Chondrocyte (in vitro differentiated cells): ENCODE data around the gene SVEP1. TPM values are rescaled to one million over a fixed set of nuclear protein-coding genes. Genes with fewer than 3 reads are reported as not detected.
A peak's percentile ranks its signal among the peaks of the same experiment; 100 is the strongest.

Experiments used
- DNase-seq: peaks from one replicate; pipeline ENCODE4 v3.0.0; 2021; ENCODE audit warnings: mixed read lengths, low spot score
- H3K27ac Mint-ChIP-seq: one replicate; pipeline ENCODE4 v1.8.0; 2021; ENCODE audit warnings: mild to moderate bottlenecking, moderate library complexity, mixed read lengths; ENCODE audit not compliant: unreplicated experiment
- H3K27me3 Mint-ChIP-seq: 2 replicates; pipeline ENCODE4 v1.8.0; 2021; ENCODE audit warnings: low read depth, mixed read lengths
- H3K36me3 Mint-ChIP-seq: 2 replicates; pipeline ENCODE4 v1.8.0; 2021; ENCODE audit warnings: low read depth, mixed read lengths
- H3K4me1 Mint-ChIP-seq: 2 replicates; pipeline ENCODE4 v1.8.0; 2021; ENCODE audit warnings: low read depth, mild to moderate bottlenecking, mixed read lengths
- H3K4me3 Mint-ChIP-seq: one replicate; pipeline ENCODE4 v1.8.0; 2021; ENCODE audit warnings: mild to moderate bottlenecking, moderate library complexity, mixed read lengths; ENCODE audit not compliant: unreplicated experiment
- H3K9me3 Mint-ChIP-seq: 2 replicates; pipeline ENCODE4 v1.8.0; 2021; ENCODE audit warnings: low read depth, mixed read lengths
- total RNA-seq: library from RNA; stranded (reverse); gene quantifications from 3 replicates; pipeline ENCODE4 v1.2.1, GENCODE V29; 2021
- TF ChIP-seq, protein P1 (sequence below): fragments of 200-600 bp; sonication (generic); IDR thresholded peaks from 2 replicates; pipeline ENCODE4 v1.5.0; 2021; ENCODE audit warnings: antibody characterized with exemption, mild to moderate bottlenecking, moderate library complexity

SVEP1 gene
- total RNA-seq, 1 donor from 2014 or later, result 0.72 TPM

DNA sequence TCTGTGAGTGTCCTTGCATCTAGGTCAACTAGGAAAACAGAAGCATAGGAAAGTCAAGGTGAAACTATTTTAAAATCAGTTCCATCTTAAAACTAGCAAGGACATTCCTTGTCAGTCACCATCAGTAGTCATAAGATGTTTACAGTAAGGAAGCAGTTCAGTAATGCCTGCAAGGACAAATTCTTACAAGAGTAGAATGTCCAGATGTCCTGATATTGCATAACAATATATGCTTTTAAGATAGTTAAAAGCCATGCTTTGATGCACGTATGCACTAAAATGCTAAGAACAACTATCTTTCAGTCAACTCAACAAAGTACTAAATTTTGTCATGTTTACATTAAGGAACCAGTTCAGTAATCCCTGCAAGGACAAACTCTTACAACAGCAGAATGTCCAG, 11.3 kb upstream of the SVEP1 start:
- Mint-ChIP-seq H3K9me3 (peaks cover 24% of the 10 kb centered on the region), H3K27me3 (peaks cover 2% of the 10 kb centered on the region), H3K4me3 (no peak overlapping the region), H3K4me1 (peaks cover 9% of the 10 kb centered on the region), H3K27ac (no peak overlapping the region), H3K36me3 (peaks cover 7% of the 10 kb centered on the region)
- no peak for DNase-seq
- TF ChIP-seq, protein P1, sequence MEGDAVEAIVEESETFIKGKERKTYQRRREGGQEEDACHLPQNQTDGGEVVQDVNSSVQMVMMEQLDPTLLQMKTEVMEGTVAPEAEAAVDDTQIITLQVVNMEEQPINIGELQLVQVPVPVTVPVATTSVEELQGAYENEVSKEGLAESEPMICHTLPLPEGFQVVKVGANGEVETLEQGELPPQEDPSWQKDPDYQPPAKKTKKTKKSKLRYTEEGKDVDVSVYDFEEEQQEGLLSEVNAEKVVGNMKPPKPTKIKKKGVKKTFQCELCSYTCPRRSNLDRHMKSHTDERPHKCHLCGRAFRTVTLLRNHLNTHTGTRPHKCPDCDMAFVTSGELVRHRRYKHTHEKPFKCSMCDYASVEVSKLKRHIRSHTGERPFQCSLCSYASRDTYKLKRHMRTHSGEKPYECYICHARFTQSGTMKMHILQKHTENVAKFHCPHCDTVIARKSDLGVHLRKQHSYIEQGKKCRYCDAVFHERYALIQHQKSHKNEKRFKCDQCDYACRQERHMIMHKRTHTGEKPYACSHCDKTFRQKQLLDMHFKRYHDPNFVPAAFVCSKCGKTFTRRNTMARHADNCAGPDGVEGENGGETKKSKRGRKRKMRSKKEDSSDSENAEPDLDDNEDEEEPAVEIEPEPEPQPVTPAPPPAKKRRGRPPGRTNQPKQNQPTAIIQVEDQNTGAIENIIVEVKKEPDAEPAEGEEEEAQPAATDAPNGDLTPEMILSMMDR, result no peak

DNA sequence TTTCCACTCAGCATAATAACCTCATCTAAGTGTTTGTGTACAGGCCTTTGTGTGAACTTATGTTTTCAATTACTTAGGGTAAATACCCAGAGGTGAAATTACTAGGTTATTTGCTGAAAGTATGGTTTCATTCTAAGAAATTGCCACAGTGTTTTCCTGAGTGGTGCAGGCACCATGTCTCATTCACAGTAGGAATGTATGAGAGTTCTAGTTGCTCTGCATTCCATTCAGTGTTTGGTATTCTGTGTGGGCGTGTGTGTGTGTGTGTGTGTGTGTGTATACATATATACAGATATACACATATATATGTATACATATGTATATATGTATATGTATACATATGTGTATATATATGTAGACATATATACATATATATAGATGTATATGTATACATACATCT, 8.8 kb upstream of the SVEP1 start:
- Mint-ChIP-seq H3K9me3 (peaks cover 30% of the 10 kb centered on the region), H3K4me3 (no peak overlapping the region), H3K4me1 (peaks cover 9% of the 10 kb centered on the region), H3K27ac (no peak overlapping the region), H3K27me3 (peaks cover 4% of the 10 kb centered on the region), H3K36me3 (peaks cover 9% of the 10 kb centered on the region)
- TF ChIP-seq, protein P1, result no peak
- DNase-seq, result no peak

DNA sequence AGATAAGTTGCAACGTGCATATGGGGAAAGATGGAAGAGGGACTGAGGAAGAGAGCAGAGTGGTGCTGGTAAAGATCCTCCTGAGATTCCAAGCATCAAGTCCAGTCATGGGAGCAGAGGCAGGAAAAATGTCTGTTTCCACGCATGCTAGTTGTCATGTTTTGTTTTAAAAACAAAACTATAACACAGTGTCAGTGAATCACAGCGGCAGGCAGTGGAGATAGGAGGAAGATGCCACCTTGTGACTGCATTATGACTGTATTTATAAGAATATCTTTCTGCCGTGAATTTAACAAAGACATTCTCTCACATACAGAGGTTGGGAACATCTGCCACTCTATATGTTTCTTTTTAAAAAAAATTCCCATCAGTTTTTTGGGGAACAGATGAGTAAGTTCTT, 3.7 kb upstream of the SVEP1 start:
- TF ChIP-seq, protein P1, result peak; percentile 71
- no peak for DNase-seq
- H3K27me3 Mint-ChIP-seq, result peaks cover 4% of the 10 kb centered on the region
- peaks cover 4% of the 10 kb centered on the region for H3K36me3 Mint-ChIP-seq
- H3K27ac Mint-ChIP-seq, result no peak overlapping the region
- peaks cover 14% of the 10 kb centered on the region for H3K4me1 Mint-ChIP-seq
- peaks cover 21% of the 10 kb centered on the region for H3K9me3 Mint-ChIP-seq
- no peak overlapping the region for H3K4me3 Mint-ChIP-seq

DNA sequence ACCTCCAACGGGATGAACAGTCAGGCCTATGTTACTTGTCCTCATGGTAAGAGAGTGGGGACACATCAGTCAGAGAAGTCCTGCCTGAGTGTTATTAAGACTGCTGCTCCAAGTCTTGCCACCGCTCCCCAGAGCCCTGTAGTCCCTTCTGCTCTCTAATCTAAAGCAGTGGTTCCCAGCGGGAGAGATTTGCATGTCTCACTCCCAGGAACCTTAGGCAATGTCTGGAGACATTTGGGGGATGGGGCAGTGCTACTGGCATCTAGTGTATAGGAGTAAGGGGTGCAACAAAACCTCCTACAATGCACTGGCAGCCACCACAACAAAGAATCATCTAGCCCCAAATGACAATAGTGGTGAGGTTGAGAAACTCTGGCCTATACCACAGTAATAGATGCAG, 2.6 kb upstream of the SVEP1 start:
- DNase-seq, result no peak
- H3K4me1 Mint-ChIP-seq, result peaks cover 14% of the 10 kb centered on the region
- H3K27me3 Mint-ChIP-seq, result peaks cover 6% of the 10 kb centered on the region
- H3K9me3 Mint-ChIP-seq, result peaks cover 17% of the 10 kb centered on the region
- no peak overlapping the region for H3K27ac Mint-ChIP-seq
- TF ChIP-seq, protein P1, result no peak
- peaks cover 4% of the 10 kb centered on the region for H3K36me3 Mint-ChIP-seq
- H3K4me3 Mint-ChIP-seq, result no peak overlapping the region

DNA sequence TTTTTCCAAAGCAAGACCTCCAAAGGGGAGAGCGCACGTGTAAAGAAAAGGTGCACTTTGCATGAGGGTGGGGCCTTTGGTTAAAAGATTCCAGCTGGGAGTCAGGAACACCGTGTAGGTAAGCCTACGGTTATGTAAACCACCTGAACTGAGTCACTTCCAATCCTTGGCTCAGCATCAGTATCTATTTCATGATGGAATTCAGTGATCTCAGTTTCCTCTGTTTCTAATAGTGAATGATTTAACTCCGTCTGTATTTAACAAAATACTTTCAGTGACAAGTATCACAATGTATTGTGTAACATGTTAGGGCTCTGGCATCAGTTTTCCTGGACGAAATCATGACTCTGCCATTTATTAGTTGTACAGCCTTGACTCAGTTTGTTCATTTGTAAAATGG, 1.3 kb upstream of the SVEP1 start:
- Mint-ChIP-seq H3K9me3 (peaks cover 8% of the 10 kb centered on the region), H3K4me1 (peaks cover 18% of the 10 kb centered on the region), H3K27ac (no peak overlapping the region), H3K27me3 (peaks cover 4% of the 10 kb centered on the region), H3K36me3 (peaks cover 2% of the 10 kb centered on the region), H3K4me3 (no peak overlapping the region)
- TF ChIP-seq, protein P1, result no peak
- DNase-seq, result no peak
